Left lobe of liver (tissue), 2 donors: Measurements from ENCODE around the gene ATP5PO. TPM values are rescaled to one million over a fixed set of nuclear protein-coding genes. Genes with fewer than 3 reads are reported as not detected.
"Not testable (repeated sequence)": the region's sequence is repeated elsewhere in the genome, so short reads cannot be mapped to it uniquely, and the experiment has no call there.

ENCODE experiments used
- ATAC-seq: fragments of 200-7000 bp; cut with Tn5 transposase; one replicate; pipeline ENCODE4 v1.9.1; 2020; ENCODE audit warnings: mild to moderate bottlenecking, moderate library complexity
- DNase-seq: peaks from one replicate; pipeline ENCODE4 v3.0.0-alpha.2; 2020; ENCODE audit warnings: low spot score
- total RNA-seq: library from RNA; stranded (reverse); gene quantifications from one replicate; pipeline ENCODE4 v1.2.1, GENCODE V29; 2021
- donor health status: DM: no; HTN: no; CAD: no; lungs with moderate emphysema.
- donor health status: DM: no; HTN: yes; CAD: no.

ATP5PO gene
- total RNA-seq, 1 donor from 2014 or later: 86.8 TPM

- ATAC-seq (no peak), DNase-seq (no peak)
Observed at GRCh38 chr21:33872881-33873515, 42.6 kb downstream of the ATP5PO start.

GRCh38 chr21:33871171-33871570, 44.4 kb downstream of the ATP5PO start:
- DNase-seq (no peak), ATAC-seq (no peak)

- ATAC-seq (no peak), DNase-seq (no peak)
Observed at GRCh38 chr21:33870768-33871167, 44.8 kb downstream of the ATP5PO start.

- DNase-seq (no peak), ATAC-seq (no peak)
Observed at GRCh38 chr21:33869873-33870272, 45.7 kb downstream of the ATP5PO start.

GRCh38 chr21:33867868-33868267, 47.7 kb downstream of the ATP5PO start:
- not testable (repeated sequence) for DNase-seq, ATAC-seq

GRCh38 chr21:33866826-33867225, 48.8 kb downstream of the ATP5PO start:
- ATAC-seq (no peak), DNase-seq (no peak)

GRCh38 chr21:33865996-33866575, 49.5 kb downstream of the ATP5PO start:
- no peak for ATAC-seq

GRCh38 chr21:33865176-33865575, 50.4 kb downstream of the ATP5PO start:
- no peak for ATAC-seq
- DNase-seq: no peak

More at GRCh38 chr21:33865996-33866575, 49.5 kb downstream of the ATP5PO start:
- no peak for DNase-seq

GRCh38 chr21:33864150-33864549, 51.5 kb downstream of the ATP5PO start:
- no peak for ATAC-seq
- DNase-seq: no peak

- DNase-seq, ATAC-seq: not testable (repeated sequence)
Observed at GRCh38 chr21:33863191-33863590, 52.4 kb downstream of the ATP5PO start.

GRCh38 chr21:33861125-33861524, 54.5 kb downstream of the ATP5PO start:
- DNase-seq (no peak), ATAC-seq (no peak)

GRCh38 chr21:33860332-33860879, 55.2 kb downstream of the ATP5PO start:
- ATAC-seq (no peak), DNase-seq (no peak)

- DNase-seq (no peak), ATAC-seq (no peak)
Observed at GRCh38 chr21:33859373-33860102, 56.1 kb downstream of the ATP5PO start.

- DNase-seq (no peak), ATAC-seq (no peak)
Observed at GRCh38 chr21:33858667-33859372, 56.8 kb downstream of the ATP5PO start.

- no peak for DNase-seq
Observed at GRCh38 chr21:33857846-33858666, 57.5 kb downstream of the ATP5PO start.

GRCh38 chr21:33856893-33857527, 58.6 kb downstream of the ATP5PO start:
- no peak for ATAC-seq
- DNase-seq: no peak

More at GRCh38 chr21:33857846-33858666, 57.5 kb downstream of the ATP5PO start:
- ATAC-seq: no peak

- no peak for DNase-seq
- ATAC-seq: no peak
Observed at GRCh38 chr21:33855190-33855589, 60.4 kb downstream of the ATP5PO start.

GRCh38 chr21:33854604-33855003, 61.0 kb downstream of the ATP5PO start:
- DNase-seq (no peak), ATAC-seq (no peak)
